ENCODE data around the gene PTGIR.

The PTGIR gene

GRCh38 chr19:46624958-46625661 is at the start of gene PTGIR:
TSS of gene PTGIR (minus strand) at chr19:46625089. CDS start at chr19:46624225, 864 bp downstream.
- DNase-seq = no peak

- no peak for DNase-seq
These were observed 45.9 kb upstream of the PTGIR start for GRCh38 chr19:46670813-46671212.

GRCh38 chr19:46668662-46669061 is 43.8 kb upstream of the PTGIR start:
- no peak for DNase-seq

GRCh38 chr19:46665072-46665471 is 40.2 kb upstream of the PTGIR start:
- no peak for DNase-seq

GRCh38 chr19:46661735-46662592 is 37.1 kb upstream of the PTGIR start:
- peak; percentile 63 for DNase-seq

- DNase-seq = peak; percentile 100
These were observed 36.3 kb upstream of the PTGIR start, which contains the start of gene DACT3 for GRCh38 chr19:46661020-46661731. TSS of gene DACT3 (minus strand) at chr19:46661182. CDS start at chr19:46661064, 118 bp downstream.

- DNase-seq = no peak
These were observed 35.7 kb upstream of the PTGIR start for GRCh38 chr19:46660551-46661019.

GRCh38 chr19:46660008-46660517 is 35.2 kb upstream of the PTGIR start:
- DNase-seq = no peak

GRCh38 chr19:46659151-46660007 is 34.5 kb upstream of the PTGIR start:
- DNase-seq = no peak

GRCh38 chr19:46656541-46656940 is 31.7 kb upstream of the PTGIR start:
- DNase-seq = no peak

- no peak for DNase-seq
These were observed 29.8 kb upstream of the PTGIR start for GRCh38 chr19:46654621-46655152.

- DNase-seq = no peak
These were observed 25.6 kb upstream of the PTGIR start for GRCh38 chr19:46650445-46650844.

- no peak for DNase-seq
These were observed 24.4 kb upstream of the PTGIR start for GRCh38 chr19:46648961-46649960.

GRCh38 chr19:46648060-46648960 is 23.4 kb upstream of the PTGIR start:
- DNase-seq = no peak

- DNase-seq = no peak
These were observed 21.5 kb upstream of the PTGIR start for GRCh38 chr19:46646402-46646801.

- no peak for DNase-seq
These were observed 19.8 kb upstream of the PTGIR start for GRCh38 chr19:46644720-46645119.

- DNase-seq = no peak
These were observed 15.8 kb upstream of the PTGIR start for GRCh38 chr19:46640656-46641055.

GRCh38 chr19:46639358-46640182 is 14.7 kb upstream of the PTGIR start:
- no peak for DNase-seq

Data from NCI-H2171 (cell line).